H1 (cell line): ENCODE measurements around the gene GSG1L2. TPM values are rescaled to one million over a fixed set of nuclear protein-coding genes. Genes with fewer than 3 reads are reported as not detected.

ENCODE experiments used
- CTCF ChIA-PET: fragments of 300-600 bp; sonication (Branson Sonifier 250); formaldehyde crosslinking; loops from one replicate; lab custom pipeline; 2021; ENCODE audit not compliant: partially characterized antibody; lab: Charles Lee
- POLR2A ChIA-PET: fragments of 300-600 bp; sonication (Branson Sonifier 250); formaldehyde crosslinking; loops from one replicate; lab custom pipeline; 2021; ENCODE audit warnings: inconsistent platforms; ENCODE audit not compliant: partially characterized antibody; lab: Charles Lee
- DNase-seq, 2 experiments: peaks; one replicate each; pipeline versions ENCODE4 v3.0.0 to v3.0.0-alpha.2; 2010 to 2022; ENCODE audit warnings: low spot score in 2 of 2, low read depth in 1 of 2, mixed read lengths in 1 of 2
- FAIRE-seq: peaks from 2 replicates; lab custom pipeline; 2011; peaks lifted over from hg19 to GRCh38; lab: Jason Lieb, UNC
- H2AFZ ChIP-seq: 2 replicates; pipeline ENCODE4 v1.8.1; 2012; ENCODE audit warnings: low read length, inconsistent platforms
- H2AK5ac ChIP-seq: 2 replicates; pipeline ENCODE4 v1.6.1; 2013; ENCODE audit warnings: low read depth, low read length
- H2BK120ac ChIP-seq: replicated peaks from 2 replicates; pipeline ENCODE3; 2013; ENCODE audit warnings: low read depth, low read length, inconsistent platforms
- H2BK12ac ChIP-seq: 2 replicates; pipeline ENCODE4 v1.6.1; 2013; ENCODE audit warnings: low read depth, low read length
- H2BK15ac ChIP-seq: 2 replicates; pipeline ENCODE4 v1.6.1; 2013; ENCODE audit warnings: low read length
- H2BK20ac ChIP-seq: 2 replicates; pipeline ENCODE4 v1.6.1; 2013; ENCODE audit warnings: low read length
- H2BK5ac ChIP-seq: 2 replicates; pipeline ENCODE4 v1.6.1; 2013; ENCODE audit warnings: low read depth, low read length
- H3K14ac ChIP-seq: 2 replicates; pipeline ENCODE4 v1.6.1; 2013; ENCODE audit warnings: inconsistent platforms; ENCODE audit not compliant: insufficient read length
- H3K18ac ChIP-seq: 2 replicates; pipeline ENCODE4 v1.6.1; 2013; ENCODE audit warnings: low read length; ENCODE audit errors: extremely low read depth
- H3K23ac ChIP-seq: 2 replicates; pipeline ENCODE4 v1.6.1; 2013; ENCODE audit warnings: inconsistent platforms; ENCODE audit not compliant: insufficient read length
- H3K23me2 ChIP-seq: 2 replicates; pipeline ENCODE4 v1.6.1; 2013; ENCODE audit warnings: low read depth, low read length
- H3K27ac ChIP-seq: 2 replicates; pipeline ENCODE4 v1.6.1; 2011; ENCODE audit warnings: low read depth, low read length, inconsistent platforms
- H3K27me3 ChIP-seq, 4 experiments: replicated peaks in 1 of 4; 1 replicate in 1 of 4; 2 replicates in 3 of 4; pipeline versions ENCODE4 v1.6.1 to v1.8.1; 2011 to 2013; ENCODE audit warnings: low read length in 3 of 4, mild to moderate bottlenecking in 3 of 4, inconsistent platforms in 2 of 4, mixed read lengths in 2 of 4, moderate library complexity in 1 of 4; ENCODE audit not compliant: control insufficient read depth in 3 of 4, insufficient read depth in 3 of 4; ENCODE audit errors: extremely low read depth in 1 of 4
- H3K36me3 ChIP-seq, 4 experiments: 2 replicates each; pipeline versions ENCODE4 v1.6.1 to v1.8.1; 2011 to 2013; ENCODE audit warnings: mild to moderate bottlenecking in 4 of 4, low read length in 3 of 4, moderate library complexity in 2 of 4, control low read depth in 1 of 4, inconsistent platforms in 1 of 4; ENCODE audit not compliant: insufficient read depth in 4 of 4, control insufficient read depth in 2 of 4
- H3K4ac ChIP-seq: replicated peaks from 2 replicates; pipeline ENCODE3; 2013; ENCODE audit warnings: low read length, low read depth, mixed read lengths, inconsistent platforms; ENCODE audit not compliant: insufficient read length
- H3K4me1 ChIP-seq, 4 experiments: replicated peaks in 1 of 4; 1 replicate in 1 of 4; 2 replicates in 3 of 4; pipeline versions ENCODE4 v1.6.1 to v1.8.1; 2011 to 2013; ENCODE audit warnings: low read length in 3 of 4, inconsistent platforms in 2 of 4, mixed read lengths in 1 of 4; ENCODE audit not compliant: insufficient read depth in 4 of 4, control insufficient read depth in 3 of 4
- H3K4me2 ChIP-seq, 2 experiments: 2 replicates each; pipeline versions ENCODE4 v1.6.1 to v1.8.1; 2011 to 2013; ENCODE audit warnings: low read depth in 2 of 2, low read length in 2 of 2, control low read depth in 1 of 2, inconsistent platforms in 1 of 2, mild to moderate bottlenecking in 1 of 2; ENCODE audit not compliant: insufficient read depth in 1 of 2
- H3K4me3 ChIP-seq, 4 experiments: fragments of 200-600, 300-600 bp in 1 of 4; sonication (generic), shearing (Covaris generic), sonication (Bioruptor Twin) in 1 of 4; 2 replicates each; pipeline versions ENCODE4 v1.5.1 to v1.8.1; 2011 to 2016; ENCODE audit warnings: low read length in 4 of 4, low read depth in 3 of 4, control low read depth in 2 of 4, inconsistent platforms in 2 of 4, mild to moderate bottlenecking in 2 of 4, mixed read lengths in 1 of 4, moderate library complexity in 1 of 4; ENCODE audit not compliant: insufficient read depth in 2 of 4; ENCODE audit errors: extremely low read depth in 1 of 4
- H3K56ac ChIP-seq: replicated peaks from 2 replicates; pipeline ENCODE3; 2013; ENCODE audit warnings: low read depth, mild to moderate bottlenecking, mixed read lengths, low read length, inconsistent platforms; ENCODE audit not compliant: insufficient read length
- H3K79me1 ChIP-seq: 2 replicates; pipeline ENCODE4 v1.6.1; 2013; ENCODE audit warnings: low read depth, low read length, control low read depth
- H3K79me2 ChIP-seq, 2 experiments: 2 replicates each; pipeline versions ENCODE4 v1.6.1 to v1.8.1; 2012 to 2013; ENCODE audit warnings: low read length in 2 of 2, mild to moderate bottlenecking in 2 of 2, inconsistent platforms in 1 of 2; ENCODE audit not compliant: insufficient read depth in 2 of 2, control insufficient read depth in 1 of 2
- H3K9ac ChIP-seq, 4 experiments: replicated peaks in 1 of 4; 1 replicate in 1 of 4; 2 replicates in 3 of 4; pipeline versions ENCODE4 v1.6.1 to v1.8.1; 2011 to 2013; ENCODE audit warnings: low read depth in 3 of 4, low read length in 3 of 4, control low read depth in 2 of 4, mild to moderate bottlenecking in 2 of 4, moderate library complexity in 2 of 4, inconsistent platforms in 1 of 4; ENCODE audit errors: extremely low read depth in 1 of 4
- H3K9me3 ChIP-seq, 2 experiments: 2 replicates each; pipeline versions ENCODE4 v1.6.1 to v1.8.1; 2012 to 2013; ENCODE audit warnings: mild to moderate bottlenecking in 2 of 2, moderate library complexity in 2 of 2, control low read depth in 1 of 2, inconsistent platforms in 1 of 2, low read depth in 1 of 2, low read length in 1 of 2, mixed read lengths in 1 of 2; ENCODE audit not compliant: insufficient read depth in 2 of 2
- H4K20me1 ChIP-seq, 2 experiments: replicated peaks in 1 of 2; 2 replicates each; pipeline versions ENCODE3 to v1.8.1; 2011 to 2013; ENCODE audit warnings: inconsistent platforms in 2 of 2, low read length in 2 of 2, mild to moderate bottlenecking in 1 of 2; ENCODE audit not compliant: insufficient read depth in 2 of 2, control insufficient read depth in 1 of 2
- H4K5ac ChIP-seq: 2 replicates; pipeline ENCODE4 v1.6.1; 2013; ENCODE audit warnings: low read length, low read depth, mixed read lengths, inconsistent platforms; ENCODE audit not compliant: insufficient read length
- H4K8ac ChIP-seq: 2 replicates; pipeline ENCODE4 v1.8.0; 2013; ENCODE audit warnings: mild to moderate bottlenecking, moderate library complexity, low read length, inconsistent platforms; ENCODE audit not compliant: insufficient read depth; ENCODE audit errors: extremely low read depth
- H4K91ac ChIP-seq: replicated peaks from 2 replicates; pipeline ENCODE3; 2013; ENCODE audit warnings: low read length, mixed read lengths, inconsistent platforms; ENCODE audit not compliant: insufficient read length
- BACH1 ChIP-seq: IDR thresholded peaks from 2 replicates; pipeline ENCODE4 v1.6.1; 2012; ENCODE audit warnings: low read length, improper control_type of control experiment
- BRCA1 ChIP-seq: IDR thresholded peaks from 2 replicates; pipeline ENCODE4 v1.6.1; 2012; ENCODE audit warnings: low read depth, low read length, improper control_type of control experiment
- EGR1 ChIP-seq: IDR thresholded peaks from 2 replicates; pipeline ENCODE4 v1.6.1; 2011; ENCODE audit warnings: low read depth, low read length, borderline replicate concordance
- NANOG ChIP-seq: IDR thresholded peaks from 2 replicates; pipeline ENCODE4 v1.6.1; 2011; ENCODE audit warnings: low read length, low read depth, mild to moderate bottlenecking, inconsistent platforms; ENCODE audit not compliant: insufficient read depth, poor library complexity, severe bottlenecking
- RNF2 ChIP-seq: fragments of 200-900, 300-1000 bp; sonication (generic); IDR thresholded peaks from 2 replicates; pipeline ENCODE4 v1.7.1; 2016; ENCODE audit warnings: borderline replicate concordance, low read depth, mild to moderate bottlenecking, antibody characterized with exemption, low read length; ENCODE audit not compliant: poor library complexity, severe bottlenecking; ENCODE audit errors: missing control alignments
- WGBS, 2 experiments: shearing (Covaris generic) in 1 of 2; methylation state at CpG; one replicate each; pipeline versions ENCODE4 v1.1.6 to v1.1.7; 2013 to 2015; ENCODE audit warnings: low lambda C conversion rate in 2 of 2, mixed read lengths in 2 of 2, inconsistent platforms in 1 of 2, low coverage in 1 of 2, missing lambda C conversion rate in 1 of 2; ENCODE audit not compliant: insufficient replicate concordance in 2 of 2, insufficient coverage in 1 of 2, insufficient read length in 1 of 2; ENCODE audit errors: extremely low coverage in 1 of 2, missing lambda C conversion rate in 1 of 2; 5-methylcytosine and 5-hydroxymethylcytosine counted together
- polyA plus RNA-seq, 7 experiments: library from polyadenylated mRNA; depleted of rRNA in 3 of 7; stranded (reverse) in 5 of 7; unstranded in 2 of 7; fragments of >200 nt in 5 of 7; fragments of 200-250 nt in 2 of 7; gene quantifications; 1 replicate in 5 of 7; 2 replicates in 1 of 7; 4 replicates in 1 of 7; pipeline versions ENCODE4 v1.2.1 to v1.2.3, GENCODE V29; 2011 to 2013; ENCODE audit warnings: missing spikeins in 2 of 7, mixed read lengths in 2 of 7
- total RNA-seq: library from RNA; stranded (reverse); fragmentation: NEBNext Ultra II Directional; extraction: Animal tissue kit (Norgen Biotek cat#: 25700); gene quantifications from 2 replicates; pipeline ENCODE4 v1.2.1, GENCODE V29; 2021

Gene GSG1L2
- total and polyA plus RNA-seq, 2 of the 8 experiments (the other 6 are each of a cell fraction or from before 2014, with no cell fraction given): not detected

GRCh38 chr17:9820448-9820847, 1.4 kb downstream of the GSG1L2 start:
- Histone ChIP-seq H3K36me3 (no peaks in the 10 kb centered on the region), H2BK20ac (no peak overlapping the region), H3K9ac (no peak overlapping the region), H4K91ac (no peak overlapping the region), H2BK12ac (no peak overlapping the region), H3K14ac (no peak overlapping the region), H4K20me1 (peaks cover 0 to 2% of the 10 kb centered on the region in 2 experiments), H2AFZ (no peak overlapping the region)
- no peak for TF ChIP-seq BACH1
- no peak for TF ChIP-seq BRCA1
- TF ChIP-seq NANOG: no peak
- TF ChIP-seq EGR1: no peak
- no peak for TF ChIP-seq RNF2
- TF ChIP-seq, all 59 proteins: peak for 0
- Histone ChIP-seq H4K8ac (no peak overlapping the region), H3K4me1 (no peaks in the 10 kb centered on the region), H3K4me2 (no peak overlapping the region), H2BK120ac (no peak overlapping the region), H3K9me3 (no peaks in the 10 kb centered on the region), H3K27me3 (no peaks in the 10 kb centered on the region), H3K23me2 (peaks cover 4% of the 10 kb centered on the region; the same call in 1 of the 2 replicates), H3K56ac (no peak overlapping the region), H3K4ac (no peak overlapping the region), H3K79me1 (no peaks in the 10 kb centered on the region), H3K27ac (no peak overlapping the region), H3K23ac (no peak overlapping the region), H3K79me2 (no peaks in the 10 kb centered on the region), H2BK5ac (no peak overlapping the region), H2BK15ac (no peak overlapping the region), H3K18ac (no peak overlapping the region), H4K5ac (no peak overlapping the region), H3K4me3 (no peak overlapping the region), H2AK5ac (no peak overlapping the region)
- ChIA-PET POLR2A (no interaction called here), CTCF (interaction anchor here (0.7 to 1.5 kb wide), 5 partner anchors 10 to 109 kb away, joined by 3 to 4 read pairs (median 3); no protein-coding TSS in a partner anchor)
- WGBS, 2 experiments: 80% methylated on average over 3 of the region's 3 CpGs; no CpG with 5 or more reads in 1 of the 2 experiments
- DNase-seq (no peak), FAIRE-seq (no peak)
